ENCODE measurements around the gene NDUFB3. TPM values are rescaled to one million over a fixed set of nuclear protein-coding genes. Genes with fewer than 3 reads are reported as not detected.

Gene NDUFB3
- total and polyA plus RNA-seq, 4 experiments from 2014 or later = 48.7 to 298 (median 157) TPM

DNA sequence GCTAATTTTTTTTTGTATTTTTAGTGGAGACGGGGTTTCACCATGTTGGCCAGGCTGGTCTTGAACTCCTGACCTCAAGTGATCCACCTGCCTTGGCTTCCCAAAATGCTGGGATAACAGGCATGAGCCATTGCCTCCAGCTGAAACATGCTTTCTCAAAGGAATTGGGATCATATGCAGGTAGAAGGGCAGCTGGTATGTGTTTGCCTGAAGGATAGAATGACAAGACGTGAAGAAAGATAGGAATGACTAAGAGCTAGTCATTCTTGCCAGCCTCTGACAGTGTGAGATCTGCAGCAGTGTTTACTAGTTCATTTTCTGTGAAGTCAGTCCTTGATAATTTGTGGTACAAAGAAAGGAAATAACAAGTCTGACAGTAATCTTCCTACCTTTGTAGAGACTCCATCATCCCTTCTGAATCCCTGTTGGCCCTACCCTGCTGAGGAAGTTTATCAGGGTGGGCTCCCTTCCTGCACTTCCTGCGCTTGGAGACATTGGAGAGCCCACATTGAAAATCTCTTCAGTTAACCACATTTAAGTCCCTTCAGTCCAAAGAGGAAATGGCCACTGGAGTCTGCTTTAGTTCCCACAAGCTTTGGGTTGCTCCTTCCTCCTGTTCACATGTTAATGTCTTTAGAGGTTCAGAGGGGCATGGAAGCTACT, 58.9 kb downstream of the NDUFB3 start:
- Histone ChIP-seq H3K4me1 (ENCODE audit: insufficient read depth, low read length) (peaks cover 89% of the 10 kb centered on the region), H3K9me3 (ENCODE audit: control insufficient read depth in 1 of 2, low read length in 2 of 2) (no peaks in the 10 kb centered on the region), H3K36me3 (ENCODE audit: insufficient read depth, low read length) (peaks cover 12% of the 10 kb centered on the region), H3K4me3 (ENCODE audit: low read length in 2 of 2) (peak overlapping the region in 1 of 2 donors; percentile 34), H3K27ac (ENCODE audit: low read depth, low read length) (peak overlapping the region; percentile 64), H3K27me3 (ENCODE audit: insufficient read depth, low read length) (no peaks in the 10 kb centered on the region)
- Mint-ChIP-seq H3K4me3 (peak overlapping the region; percentile 72 to 86 (median 80)), H3K36me3 (peaks cover 37 to 50% of the 10 kb centered on the region in 2 donors), H3K4me1 (peaks cover 64 to 81% (median 72%) of the 10 kb centered on the region in 4 donors), H3K9me3 (no peaks in the 10 kb centered on the region), H3K27me3 (no peaks in the 10 kb centered on the region), H3K27ac (peak overlapping the region; percentile 87 to 98 (median 97))
- ChIA-PET CTCF (ENCODE audit: partially characterized antibody) (interaction anchor here (0.9 to 6.5 kb wide), 12 partner anchors 9 to 168 kb away, joined by 3 to 92 read pairs (median 5); partner anchors contain the start of genes CFLAR and HYCC2), POLR2A (ENCODE audit: partially characterized antibody) (interaction anchor here (0.6 to 3.2 kb wide), 19 partner anchors 11 to 319 kb away, joined by 3 to 27 read pairs (median 5); partner anchors contain the start of genes BZW1, CASP8, CLK1 and NIF3L1)
- peak; percentile 42 to 85 (median 55) for DNase-seq
- intact Hi-C loops (cut with micrococcal nuclease) = loop anchor here (1.0 to 2.0 kb wide), 3 partner anchors 11 to 28 kb away; no protein-coding TSS in a partner anchor

DNA sequence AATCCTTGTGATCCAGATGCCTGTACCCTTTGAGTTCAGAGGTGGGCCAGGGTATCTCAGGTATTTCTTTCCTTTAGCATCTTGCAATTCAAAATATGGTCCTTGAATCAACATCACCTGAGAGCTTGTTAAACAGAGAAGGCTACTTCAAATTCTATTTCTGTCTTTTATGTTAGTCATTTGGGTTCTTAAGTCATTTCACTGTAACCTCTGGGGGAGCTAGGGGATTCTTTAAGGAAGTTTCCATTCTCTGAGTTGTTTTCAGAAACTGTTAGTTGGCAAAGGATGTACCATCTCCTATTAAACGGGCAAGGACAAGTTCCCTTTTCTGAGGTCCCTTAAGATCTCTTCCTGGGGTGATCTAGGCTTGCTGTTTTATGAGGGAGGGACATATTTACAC, 60.7 kb downstream of the NDUFB3 start:
- Histone ChIP-seq H3K4me1 (ENCODE audit: insufficient read depth, low read length) (peaks cover 78% of the 10 kb centered on the region), H3K4me3 (ENCODE audit: low read length in 2 of 2) (no peak overlapping the region), H3K36me3 (ENCODE audit: insufficient read depth, low read length) (peaks cover 31% of the 10 kb centered on the region), H3K9me3 (ENCODE audit: control insufficient read depth in 1 of 2, low read length in 2 of 2) (no peaks in the 10 kb centered on the region), H3K27me3 (ENCODE audit: insufficient read depth, low read length) (no peaks in the 10 kb centered on the region), H3K27ac (ENCODE audit: low read depth, low read length) (peak overlapping the region; percentile 22)
- Mint-ChIP-seq H3K27me3 (no peaks in the 10 kb centered on the region), H3K4me3 (peak overlapping the region in 7 of 8 donors; percentile 40 to 72 (median 58)), H3K36me3 (peaks cover 52 to 62% of the 10 kb centered on the region in 2 donors), H3K4me1 (peaks cover 57 to 76% (median 65%) of the 10 kb centered on the region in 4 donors), H3K9me3 (no peaks in the 10 kb centered on the region), H3K27ac (peak overlapping the region; percentile 79 to 97 (median 88))
- CTCF ChIA-PET (ENCODE audit: partially characterized antibody) = interaction anchor here (1.0 to 6.5 kb wide), 8 partner anchors 10 to 243 kb away, joined by 3 to 92 read pairs (median 7); partner anchors contain the start of genes CFLAR, NIF3L1 and PPIL3
- intact Hi-C loops (cut with micrococcal nuclease) = no loop called here
- no peak for DNase-seq
- POLR2A ChIA-PET (ENCODE audit: partially characterized antibody) = interaction anchor here (0.6 to 3.2 kb wide), 6 partner anchors 9 to 269 kb away, joined by 3 to 14 read pairs (median 5); partner anchors contain the start of genes CLK1, NIF3L1 and PPIL3

Other genes with a start within 250 kb of the NDUFB3 start
- gene CLK1, start 207.3 kb upstream of the NDUFB3 start, total RNA-seq = 100 to 1,000 TPM; 472 to 499 TPM
- gene CLK1, start 207.3 kb upstream of the NDUFB3 start, polyA plus RNA-seq = 10 to 100 TPM; 18.1 to 51.9 TPM
- gene PPIL3, start 182.9 kb upstream of the NDUFB3 start, total RNA-seq = 10 to 100 TPM; 48.0 to 57.7 TPM
- 10 to 100 TPM; 18.7 to 27.2 TPM for gene PPIL3, start 182.9 kb upstream of the NDUFB3 start, polyA plus RNA-seq
- 10 to 100 TPM; 30.0 to 30.3 TPM for gene NIF3L1, start 182.6 kb upstream of the NDUFB3 start, total RNA-seq
- 10 to 100 TPM; 22.4 to 23.0 TPM for gene NIF3L1, start 182.6 kb upstream of the NDUFB3 start, polyA plus RNA-seq
- gene ORC2, start 108.3 kb upstream of the NDUFB3 start, total RNA-seq = 10 to 100 TPM; 72.2 to 76.4 TPM
- gene ORC2, start 108.3 kb upstream of the NDUFB3 start, polyA plus RNA-seq = 10 to 100 TPM in 1 of 2 donors, 1 to 10 TPM in 1; 9.1 to 13.5 TPM
- 10 to 100 TPM; 33.1 to 36.4 TPM for gene HYCC2, start 330 bp upstream of the NDUFB3 start, total RNA-seq
- 10 to 100 TPM; 23.5 to 25.2 TPM for gene HYCC2, start 330 bp upstream of the NDUFB3 start, polyA plus RNA-seq
- gene CFLAR, start 44.2 kb downstream of the NDUFB3 start, total RNA-seq = 100 to 1,000 TPM; 222 to 235 TPM
- gene CFLAR, start 44.2 kb downstream of the NDUFB3 start, polyA plus RNA-seq = 100 to 1,000 TPM; 127 to 155 TPM
- gene CASP10, start 111.1 kb downstream of the NDUFB3 start, total RNA-seq = 10 to 100 TPM; 30.6 to 36.6 TPM
- 10 to 100 TPM; 15.3 to 15.5 TPM for gene CASP10, start 111.1 kb downstream of the NDUFB3 start, polyA plus RNA-seq
- 100 to 1,000 TPM; 199 to 200 TPM for gene CASP8, start 188.5 kb downstream of the NDUFB3 start, total RNA-seq
- 100 to 1,000 TPM in 1 of 2 donors, 10 to 100 TPM in 1; 30.6 to 108 TPM for gene CASP8, start 188.5 kb downstream of the NDUFB3 start, polyA plus RNA-seq